GM18870 (cell line): Measurements from ENCODE around the gene RNASET2.
"Not testable (repeated sequence)": the region's sequence is repeated elsewhere in the genome, so short reads cannot be mapped to it uniquely, and the experiment has no call there.

Source experiments
- ATAC-seq: cut with Tn5 transposase; IDR thresholded peaks from one replicate; pipeline ENCODE4 v1.9.1; 2021; ENCODE audit warnings: moderate library complexity; ENCODE audit not compliant: unreplicated experiment

Gene RNASET2

DNA sequence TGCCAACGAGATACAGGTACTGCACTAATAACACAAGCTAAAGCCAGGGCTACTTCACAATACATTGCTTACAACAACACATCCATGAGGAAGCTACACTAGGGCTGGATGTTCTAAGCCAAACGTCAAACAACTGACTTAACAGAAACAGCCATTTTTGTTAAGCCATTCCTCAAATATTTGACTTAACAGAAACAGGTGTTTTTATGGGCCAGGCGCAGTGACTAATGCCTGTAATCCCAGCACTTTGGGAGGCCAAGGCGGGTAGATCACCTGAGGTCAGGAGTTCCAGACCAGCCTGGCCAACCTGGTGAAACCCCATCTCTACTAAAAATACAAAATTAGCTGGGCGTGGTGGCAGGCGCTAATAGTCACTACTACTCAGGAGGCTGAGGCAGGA lies 7.6 kb downstream of the RNASET2 start:
- not testable (repeated sequence) for ATAC-seq

DNA sequence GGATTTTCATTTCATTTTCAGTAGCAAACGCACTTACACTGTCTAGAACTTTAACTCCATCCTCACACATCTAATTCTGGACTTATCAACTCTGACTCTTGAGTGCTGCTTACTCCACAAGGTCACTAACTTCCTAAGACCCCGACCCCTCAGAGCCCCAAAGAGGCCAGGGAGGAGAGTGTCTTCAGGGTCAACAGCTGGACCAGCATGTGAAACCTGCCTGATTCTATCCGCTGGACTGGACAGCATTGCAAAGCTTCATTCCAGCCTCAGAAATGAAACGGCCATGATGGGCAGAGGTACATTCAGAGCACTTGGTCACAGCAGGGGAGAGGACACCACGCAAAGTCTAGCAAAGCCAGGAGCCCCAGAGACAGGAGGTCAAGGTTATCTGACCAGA lies 9.1 kb downstream of the RNASET2 start:
- ATAC-seq, result no peak

- ATAC-seq, result no peak
Observed at GRCh38 chr6:166946125-166946524, 10.2 kb downstream of the RNASET2 start.

DNA sequence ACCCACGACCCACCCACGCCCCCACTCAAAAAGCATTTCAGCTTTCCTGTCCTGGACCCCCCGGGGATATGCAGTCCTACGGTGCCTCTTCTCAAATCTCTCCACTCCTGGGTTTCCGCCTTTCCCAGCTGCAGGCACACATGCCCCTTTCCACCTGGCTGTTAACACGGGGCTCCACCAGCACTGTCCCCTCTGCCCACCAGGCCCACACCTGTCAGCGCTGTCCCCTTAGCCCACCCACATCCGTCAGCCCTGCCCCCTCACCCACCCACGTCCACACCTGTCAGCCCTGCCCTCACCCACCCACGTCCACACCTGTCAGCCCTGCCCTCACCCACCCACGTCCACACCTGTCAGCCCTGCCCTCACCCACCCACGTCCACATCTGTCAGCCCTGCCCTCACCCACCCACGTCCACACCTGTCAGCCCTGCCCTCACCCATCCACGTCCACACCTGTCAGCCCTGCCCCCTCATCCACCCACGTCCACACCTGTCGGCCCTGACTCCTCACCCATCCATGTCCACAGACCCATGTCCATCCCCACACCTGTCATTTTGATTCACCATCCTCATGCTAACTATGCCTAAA lies 11.6 kb downstream of the RNASET2 start:
- no peak for ATAC-seq

- ATAC-seq, result no peak
Observed at GRCh38 chr6:166942393-166943168, 13.8 kb downstream of the RNASET2 start.

GRCh38 chr6:166940643-166941068 lies 15.7 kb downstream of the RNASET2 start:
- ATAC-seq, result no peak

DNA sequence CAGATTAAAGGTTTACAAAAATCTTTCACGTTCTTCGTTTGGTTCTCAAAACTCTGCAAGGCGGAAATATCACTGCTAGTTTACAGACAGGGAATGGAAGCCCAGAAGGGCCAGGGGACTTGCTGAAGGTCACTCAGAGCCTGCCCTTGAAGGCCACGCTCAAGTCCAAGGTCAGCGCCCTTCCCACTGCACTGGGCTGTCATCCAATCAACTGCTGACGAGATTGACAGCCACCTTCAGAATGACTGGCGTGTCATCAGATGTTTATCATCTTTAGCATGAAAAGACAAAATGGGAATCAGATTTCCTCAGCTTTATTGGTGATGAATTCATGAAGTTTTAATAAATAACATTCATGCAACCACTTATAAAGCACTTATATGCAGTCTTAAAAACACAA lies 16.5 kb downstream of the RNASET2 start:
- ATAC-seq, result no peak

DNA sequence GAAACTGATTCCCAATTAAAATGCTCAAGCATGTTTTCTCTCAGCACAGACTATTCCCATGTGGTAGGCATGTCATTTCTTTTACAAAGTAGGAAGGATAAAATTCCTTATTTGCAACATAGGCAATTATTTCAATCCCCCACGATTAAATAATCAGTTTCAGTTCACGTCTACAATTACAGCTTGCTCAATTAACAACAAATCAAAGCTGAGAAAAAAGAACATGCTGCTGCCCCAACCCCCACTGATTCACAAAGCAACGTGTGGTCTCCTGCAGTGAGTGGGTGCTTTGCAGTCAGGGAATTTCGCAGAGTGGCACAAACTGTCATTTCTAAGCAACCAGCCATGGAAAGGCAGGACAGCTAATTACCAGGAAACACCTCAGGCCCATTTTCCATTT lies 17.0 kb downstream of the RNASET2 start:
- no peak for ATAC-seq

DNA sequence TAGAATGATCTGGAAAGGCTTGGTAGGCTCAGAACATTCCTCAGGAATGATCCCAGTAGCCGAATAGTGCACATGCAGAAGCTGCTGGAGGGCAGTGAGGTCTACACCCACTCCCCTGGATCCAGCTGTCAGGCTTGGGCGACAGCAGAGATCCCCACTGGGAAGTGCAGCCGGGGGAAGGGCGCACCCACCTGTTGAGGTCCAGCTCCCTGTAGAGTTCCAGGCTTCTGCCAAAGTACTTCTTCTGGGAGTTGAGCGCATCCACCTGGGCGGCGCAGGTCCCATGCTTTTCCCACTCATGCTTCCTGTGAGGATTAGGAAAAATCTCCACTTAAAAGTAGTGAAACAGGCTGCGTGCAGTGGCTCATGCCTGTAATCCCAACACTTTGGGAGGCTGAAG lies 17.6 kb downstream of the RNASET2 start:
- ATAC-seq, result no peak

- no peak for ATAC-seq
Observed at GRCh38 chr6:166938150-166938549, 18.2 kb downstream of the RNASET2 start.

GRCh38 chr6:166937746-166938145 lies 18.6 kb downstream of the RNASET2 start:
- ATAC-seq, result no peak

DNA sequence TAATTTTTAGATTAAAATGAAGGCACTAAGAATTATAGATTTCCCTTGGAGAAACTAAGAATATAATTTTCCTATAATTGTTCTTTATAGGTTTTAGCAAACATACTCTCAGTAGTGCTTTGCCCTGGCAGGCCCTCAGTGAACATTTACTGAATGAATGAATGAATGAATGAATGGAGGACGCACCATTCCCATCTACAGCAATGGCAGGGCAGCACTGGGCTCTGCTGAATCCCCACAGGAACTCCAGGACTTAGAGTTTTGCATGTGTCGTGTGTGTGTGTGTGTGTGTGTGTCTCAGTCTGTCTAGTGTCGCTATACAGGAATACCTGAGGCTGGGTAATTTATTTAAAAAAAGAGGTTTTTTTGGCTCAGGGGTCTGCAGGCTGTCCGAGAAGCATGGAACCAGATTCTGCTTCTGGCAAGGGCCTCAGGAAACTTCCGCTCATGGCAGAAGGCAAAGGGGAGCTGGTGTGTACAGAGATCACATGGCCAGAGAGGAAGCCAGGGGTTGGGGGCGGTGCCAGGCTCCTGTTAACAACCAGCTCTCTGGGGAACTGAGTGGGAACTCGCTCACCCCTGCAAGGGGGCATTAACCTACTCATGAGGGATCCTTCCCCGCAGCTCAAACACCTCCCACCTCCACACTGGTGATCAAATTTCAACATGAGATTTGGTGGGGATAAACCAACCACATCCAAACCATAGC lies 20.1 kb downstream of the RNASET2 start:
- no peak for ATAC-seq

- no peak for ATAC-seq
Observed at GRCh38 chr6:166935353-166935752, 21.0 kb downstream of the RNASET2 start.

DNA sequence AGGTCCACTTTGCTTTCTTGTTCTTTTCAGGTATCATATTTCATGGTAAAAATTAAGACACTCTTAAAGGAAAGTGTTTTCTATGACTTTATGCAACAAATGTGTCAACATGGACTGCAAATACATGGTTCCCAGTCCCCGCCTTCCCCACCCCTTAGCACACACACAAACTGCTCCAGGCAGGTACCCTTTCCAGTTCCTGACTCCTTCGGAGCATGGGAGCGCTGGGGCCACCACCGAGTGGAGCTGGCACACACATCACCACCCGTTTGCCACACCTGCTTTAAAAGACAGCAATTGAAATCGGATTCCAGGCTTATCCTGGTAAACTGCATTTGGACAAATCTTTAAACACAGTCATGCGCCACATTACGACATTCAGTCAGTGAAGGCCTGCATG lies 22.2 kb downstream of the RNASET2 start:
- ATAC-seq, result no peak

DNA sequence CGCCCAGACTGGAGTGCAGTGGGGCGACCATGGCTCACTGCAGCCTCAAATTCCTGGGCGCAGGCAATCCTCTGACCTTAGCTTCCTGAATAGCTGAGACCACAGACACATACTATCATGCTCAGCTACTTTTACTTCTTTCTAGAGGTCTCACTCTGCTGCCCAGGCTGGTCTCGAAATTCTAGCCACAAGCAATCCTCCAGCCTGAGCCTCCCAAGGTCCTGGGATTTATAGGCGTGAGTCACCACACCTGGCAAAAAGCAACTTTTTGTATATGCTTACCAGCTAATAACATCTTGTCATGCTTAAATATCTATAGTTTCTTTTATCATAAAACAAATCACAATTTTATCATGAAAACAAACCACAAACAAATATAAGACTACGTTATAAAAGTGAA lies 23.0 kb downstream of the RNASET2 start:
- ATAC-seq, result no peak

- ATAC-seq, result no peak
Observed at GRCh38 chr6:166932616-166933015, 23.7 kb downstream of the RNASET2 start.

GRCh38 chr6:166932116-166932515 lies 24.2 kb downstream of the RNASET2 start:
- ATAC-seq, result no peak

GRCh38 chr6:166931426-166931970 lies 24.9 kb downstream of the RNASET2 start:
- no peak for ATAC-seq

- ATAC-seq, result no peak
Observed at GRCh38 chr6:166930354-166930891, 25.9 kb downstream of the RNASET2 start.

GRCh38 chr6:166929542-166930189 lies 26.7 kb downstream of the RNASET2 start:
- no peak for ATAC-seq
